Right lobe of liver (tissue), 6 donors: ENCODE measurements around the gene SH3TC1. TPM values are rescaled to one million over a fixed set of nuclear protein-coding genes. Genes with fewer than 3 reads are reported as not detected.

Source experiments
- ATAC-seq, 4 donors: fragments of 200-7000 bp; cut with Tn5 transposase; one replicate each; pipeline ENCODE4 v1.9.1; 2020; ENCODE audit warnings: mild to moderate bottlenecking in 4 of 4, moderate library complexity in 4 of 4
- DNase-seq, 3 donors: peaks; one replicate each; pipeline ENCODE4 v3.0.0-alpha.2; 2020
- H3K27ac ChIP-seq, 3 donors: fragments of 200-600 bp; one replicate each; pipeline ENCODE4 v1.8.0; 2022
- H3K27me3 ChIP-seq, 2 donors: fragments of 200-600 bp; one replicate each; pipeline ENCODE4 v1.8.0; 2022
- H3K36me3 ChIP-seq, 4 donors: fragments of 200-600 bp; sonication (generic) in 1 of 4; one replicate each; pipeline versions ENCODE4 v1.5.1 to v1.8.0; 2017 to 2022; ENCODE audit warnings: control low read depth in 1 of 4
- H3K4me1 ChIP-seq, 4 donors: fragments of 200-600 bp; sonication (generic) in 1 of 4; one replicate each; pipeline versions ENCODE4 v1.5.1 to v1.8.0; 2017 to 2022; ENCODE audit warnings: control low read depth in 1 of 4
- H3K4me3 ChIP-seq, 3 donors: fragments of 200-600 bp; one replicate each; pipeline ENCODE4 v1.8.0; 2022
- H3K9me3 ChIP-seq, 4 donors: fragments of 200-600 bp; sonication (generic) in 1 of 4; one replicate each; pipeline versions ENCODE4 v1.5.1 to v1.8.0; 2017 to 2022; ENCODE audit warnings: control low read depth in 1 of 4
- POLR2A ChIP-seq: fragments of 450-650 bp; IDR thresholded peaks from one replicate; pipeline ENCODE4 v1.6.1; 2017; ENCODE audit warnings: antibody characterized with exemption, mild to moderate bottlenecking
- WGBS: methylation state at CpG from one replicate; pipeline ENCODE4 v1.1.6; 2018; ENCODE audit warnings: low coverage, low lambda C conversion rate; ENCODE audit not compliant: insufficient coverage; ENCODE audit errors: missing lambda C conversion rate; 5-methylcytosine and 5-hydroxymethylcytosine counted together
- intact Hi-C, 2 donors: fragments of 100-400 bp; cut with DNase I; formaldehyde crosslinking; loops; one replicate each; pipeline versions ENCODE4 v1.11.2 to v1.14.1; 2022
- total RNA-seq, 6 experiments: library from RNA; depleted of rRNA in 2 of 6; stranded (reverse); fragments of >200 nt in 2 of 6; fragmentation: NEBNext Ultra II Directional in 3 of 6; extraction: Animal tissue kit (Norgen Biotek cat#: 25700) in 3 of 6; gene quantifications; one replicate each; pipeline versions ENCODE4 v1.1.0 to v1.2.4, GENCODE V29; 2016 to 2023
- TF ChIP-seq, protein P1 (sequence below), 4 donors: fragments of 200-600 bp in 3 of 4; fragments of 450-650 bp in 1 of 4; IDR thresholded peaks; one replicate each; pipeline versions ENCODE4 v1.5.1 to v1.8.0; 2016 to 2022; ENCODE audit warnings: antibody characterized with exemption in 4 of 4, mild to moderate bottlenecking in 2 of 4
- donor health status: DM: no; HTN: yes; CAD: no.
- donor health status: DM: no; HTN: no; CAD: no.
- donor health status: DM: no; HTN: no; CAD: no.
- donor health status: DM: no; HTN: yes; CAD: no.
- donor health status: DM: no; HTN: yes; CAD: no.

The SH3TC1 gene
- total RNA-seq, 6 experiments from 2014 or later, result 13.2 to 48.0 (median 24.9) TPM

DNA sequence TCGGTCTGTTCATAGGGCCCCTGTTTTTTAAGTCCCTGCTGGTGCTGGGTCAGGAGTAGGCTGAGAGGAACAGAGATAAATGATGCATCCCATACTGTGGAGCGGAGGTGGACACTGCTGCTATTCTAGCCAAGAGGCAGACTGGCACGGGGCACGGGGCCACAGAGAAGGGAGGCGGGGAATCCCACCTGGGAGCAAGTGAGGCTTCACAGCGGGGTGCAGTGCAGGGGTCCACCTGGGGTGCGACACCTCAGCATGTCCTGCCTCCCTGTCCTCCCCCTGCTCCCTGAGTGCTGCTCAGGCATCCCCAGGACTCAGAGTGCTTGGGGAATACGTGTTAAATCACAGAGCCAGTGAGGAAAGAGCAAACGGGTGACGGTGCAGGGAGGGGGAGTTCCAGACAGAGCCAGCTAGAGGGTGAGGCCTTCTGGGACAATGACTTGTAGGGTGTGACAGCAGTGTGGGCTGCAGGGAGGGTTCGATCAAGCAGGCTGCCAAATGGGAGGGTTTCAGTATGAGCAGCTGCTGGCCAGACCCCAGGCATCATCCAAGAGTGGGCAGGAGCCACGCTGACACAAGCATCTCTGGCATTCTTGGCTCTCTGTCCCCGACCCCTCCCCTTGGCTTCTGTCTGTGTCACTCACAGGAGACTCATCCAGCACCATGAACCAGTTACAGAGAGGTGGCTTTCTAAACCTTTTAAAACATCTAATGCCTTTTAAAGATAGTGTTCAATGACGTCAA lies 56.8 kb downstream of the SH3TC1 start:
- Histone ChIP-seq H3K9me3 (no peaks in the 10 kb centered on the region), H3K4me3 (no peak overlapping the region), H3K27me3 (no peaks in the 10 kb centered on the region), H3K4me1 (no peaks in the 10 kb centered on the region), H3K27ac (no peak overlapping the region), H3K36me3 (no peaks in the 10 kb centered on the region)
- intact Hi-C loops, result no loop called here
- TF ChIP-seq POLR2A, result no peak
- TF ChIP-seq, protein P1, sequence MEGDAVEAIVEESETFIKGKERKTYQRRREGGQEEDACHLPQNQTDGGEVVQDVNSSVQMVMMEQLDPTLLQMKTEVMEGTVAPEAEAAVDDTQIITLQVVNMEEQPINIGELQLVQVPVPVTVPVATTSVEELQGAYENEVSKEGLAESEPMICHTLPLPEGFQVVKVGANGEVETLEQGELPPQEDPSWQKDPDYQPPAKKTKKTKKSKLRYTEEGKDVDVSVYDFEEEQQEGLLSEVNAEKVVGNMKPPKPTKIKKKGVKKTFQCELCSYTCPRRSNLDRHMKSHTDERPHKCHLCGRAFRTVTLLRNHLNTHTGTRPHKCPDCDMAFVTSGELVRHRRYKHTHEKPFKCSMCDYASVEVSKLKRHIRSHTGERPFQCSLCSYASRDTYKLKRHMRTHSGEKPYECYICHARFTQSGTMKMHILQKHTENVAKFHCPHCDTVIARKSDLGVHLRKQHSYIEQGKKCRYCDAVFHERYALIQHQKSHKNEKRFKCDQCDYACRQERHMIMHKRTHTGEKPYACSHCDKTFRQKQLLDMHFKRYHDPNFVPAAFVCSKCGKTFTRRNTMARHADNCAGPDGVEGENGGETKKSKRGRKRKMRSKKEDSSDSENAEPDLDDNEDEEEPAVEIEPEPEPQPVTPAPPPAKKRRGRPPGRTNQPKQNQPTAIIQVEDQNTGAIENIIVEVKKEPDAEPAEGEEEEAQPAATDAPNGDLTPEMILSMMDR (IDR thresholded peaks at IDR 0.05), result no peak
- WGBS, result 60% methylated on average over 5 of the region's 14 CpGs
- no peak for DNase-seq
- peak in 1 of 4 donors; percentile 25 for ATAC-seq

DNA sequence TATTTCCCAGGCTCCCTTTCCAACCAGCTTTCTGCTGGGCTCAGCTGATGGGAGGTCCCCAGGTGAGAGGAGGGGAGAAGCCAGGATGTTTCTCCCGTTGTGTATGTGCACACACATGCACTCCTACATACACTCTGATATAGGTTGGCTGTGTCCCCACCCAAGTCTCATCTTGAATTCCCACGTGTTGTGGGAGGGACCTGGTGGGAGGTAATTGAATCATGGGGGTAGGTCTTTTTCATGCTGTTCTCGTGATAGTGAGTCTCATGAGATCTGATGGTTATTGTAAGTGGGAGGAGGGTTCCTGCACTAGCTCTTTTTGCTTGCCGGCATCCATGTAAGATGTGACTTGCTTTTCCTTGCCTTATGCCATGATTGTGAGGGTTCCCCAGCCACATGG lies 58.8 kb downstream of the SH3TC1 start:
- intact Hi-C loops, result no loop called here
- Histone ChIP-seq H3K4me1 (no peaks in the 10 kb centered on the region), H3K4me3 (no peak overlapping the region), H3K36me3 (no peaks in the 10 kb centered on the region), H3K9me3 (no peaks in the 10 kb centered on the region), H3K27me3 (no peaks in the 10 kb centered on the region), H3K27ac (no peak overlapping the region)
- TF ChIP-seq, protein P1 (IDR thresholded peaks at IDR 0.05), result no peak
- no peak for TF ChIP-seq POLR2A
- ATAC-seq, result no peak
- DNase-seq, result no peak
- 61% methylated on average over 3 of the region's 4 CpGs for WGBS

DNA sequence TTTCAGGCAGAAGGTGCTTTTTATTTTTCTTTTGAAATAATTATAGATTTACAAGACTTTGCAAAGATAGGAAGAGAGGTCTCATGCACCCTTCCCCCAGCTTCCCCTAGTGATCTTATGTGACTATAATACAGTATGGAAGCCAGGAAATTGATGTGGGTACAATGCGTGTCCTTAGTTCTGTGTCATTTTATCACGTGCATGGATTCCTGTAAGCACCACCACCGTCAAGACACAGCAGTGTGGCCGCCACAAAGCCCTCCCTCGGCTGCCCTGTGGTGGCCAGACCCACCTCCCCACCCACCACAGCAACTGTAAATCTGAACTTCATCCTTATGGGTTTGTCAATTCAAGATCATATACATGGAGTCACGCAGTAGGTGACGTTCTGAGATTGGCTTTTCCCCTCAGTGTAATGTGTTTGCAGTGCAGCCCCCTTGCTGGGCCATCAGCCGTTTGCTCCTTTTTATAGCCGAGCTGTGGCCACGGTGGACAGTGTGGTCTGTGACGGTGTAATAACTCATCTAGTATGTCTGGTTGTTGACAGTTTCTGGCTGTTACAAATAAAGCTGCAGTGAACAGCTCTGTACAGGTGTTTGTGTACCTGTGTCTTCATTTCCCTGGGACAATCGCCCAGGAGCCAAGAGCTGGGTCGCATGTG lies 59.6 kb downstream of the SH3TC1 start:
- H3K27ac ChIP-seq, result no peak overlapping the region
- no peaks in the 10 kb centered on the region for H3K36me3 ChIP-seq
- DNase-seq (no peak), ATAC-seq (no peak)
- no peak overlapping the region for H3K4me3 ChIP-seq
- TF ChIP-seq POLR2A, result no peak
- WGBS, result 43% methylated on average over 12 of the region's 13 CpGs
- H3K27me3 ChIP-seq, result no peaks in the 10 kb centered on the region
- no peaks in the 10 kb centered on the region for H3K4me1 ChIP-seq
- no peaks in the 10 kb centered on the region for H3K9me3 ChIP-seq
- intact Hi-C loops, result no loop called here

DNA sequence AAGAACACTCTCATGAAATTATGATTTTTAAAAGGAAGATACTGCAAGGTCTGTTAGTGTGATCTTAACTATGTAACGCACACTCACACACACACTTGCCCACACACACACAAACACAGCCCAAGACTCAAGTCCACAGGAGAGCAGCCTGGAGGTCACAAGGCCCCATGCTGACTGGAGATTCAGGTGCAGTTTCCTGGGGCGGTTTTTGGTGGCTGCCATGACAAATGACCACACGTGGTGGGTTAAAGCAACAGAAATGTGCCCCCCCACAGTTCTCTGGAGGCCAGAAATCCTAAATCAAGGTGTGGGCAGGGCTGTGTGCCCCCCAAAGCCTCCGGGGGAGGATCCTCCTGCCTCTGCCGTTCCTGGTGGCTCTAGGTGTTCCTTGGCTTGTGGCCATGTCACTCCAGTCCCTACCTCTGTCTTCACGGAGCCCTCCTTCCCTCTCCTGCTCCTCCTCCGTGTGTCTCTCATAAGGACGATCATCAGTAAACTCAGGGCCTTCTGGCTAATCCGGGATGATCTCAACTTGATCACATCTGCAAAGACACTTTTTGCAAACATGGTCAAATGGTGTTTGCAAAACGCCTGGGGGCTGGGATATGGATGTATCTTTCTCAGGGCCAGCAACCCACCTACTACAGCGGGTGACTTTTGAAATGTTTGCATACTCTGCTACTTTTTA lies 60.8 kb downstream of the SH3TC1 start:
- intact Hi-C loops, result no loop called here
- no peaks in the 10 kb centered on the region for H3K27me3 ChIP-seq
- 78% methylated on average over 7 of the region's 11 CpGs for WGBS
- no peak overlapping the region for H3K4me3 ChIP-seq
- no peaks in the 10 kb centered on the region for H3K9me3 ChIP-seq
- ATAC-seq (no peak), DNase-seq (no peak)
- no peak for TF ChIP-seq POLR2A
- TF ChIP-seq, protein P1 (IDR thresholded peaks at IDR 0.05), result no peak
- no peak overlapping the region for H3K27ac ChIP-seq
- no peaks in the 10 kb centered on the region for H3K4me1 ChIP-seq
- no peaks in the 10 kb centered on the region for H3K36me3 ChIP-seq

DNA sequence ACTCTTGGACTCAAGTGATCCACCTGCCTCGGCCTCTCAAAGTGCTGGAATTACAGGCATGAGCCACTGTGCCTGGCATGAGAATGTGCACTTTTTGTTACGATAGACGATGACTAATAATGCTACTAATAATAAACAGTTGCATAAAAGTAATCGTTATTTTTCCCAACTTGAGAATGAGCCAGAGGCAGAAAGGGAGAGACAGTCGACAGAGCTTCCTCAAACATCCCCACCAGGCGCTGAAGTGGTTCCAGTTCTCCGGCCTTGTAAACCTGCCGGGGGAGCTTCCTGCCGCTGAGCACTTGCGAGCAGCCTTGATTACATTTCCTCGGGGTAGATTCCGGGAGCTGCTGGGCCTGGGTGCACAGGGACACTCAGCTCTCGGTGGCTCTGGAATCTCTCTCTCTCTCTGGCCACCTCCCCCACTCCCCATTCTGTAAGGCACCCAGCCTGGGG lies 61.6 kb downstream of the SH3TC1 start:
- intact Hi-C loops, result no loop called here
- no peaks in the 10 kb centered on the region for H3K27me3 ChIP-seq
- WGBS, result 50% methylated on average over 13 of the region's 13 CpGs
- H3K9me3 ChIP-seq, result no peaks in the 10 kb centered on the region
- no peak overlapping the region for H3K4me3 ChIP-seq
- H3K4me1 ChIP-seq, result no peaks in the 10 kb centered on the region
- peak in 3 of 4 donors; percentile 30 to 49 (median 32) for ATAC-seq
- no peak overlapping the region for H3K27ac ChIP-seq
- TF ChIP-seq, protein P1 (IDR thresholded peaks at IDR 0.05), result no peak
- no peak for TF ChIP-seq POLR2A
- H3K36me3 ChIP-seq, result no peaks in the 10 kb centered on the region
- DNase-seq, result no peak
